ENCODE results near the gene MAP3K14. TPM values are rescaled to one million over a fixed set of nuclear protein-coding genes. Genes with fewer than 3 reads are reported as not detected.

The MAP3K14 gene
- total and polyA plus RNA-seq, 2 donors (not counting 1 experiment from before 2014, with no cell fraction given), result 3.6 to 5.2 TPM

GRCh38 chr17:45257115-45257514, 59.7 kb downstream of the MAP3K14 start:
- DNase-seq (ENCODE audit: low read depth in 2 of 2), result no peak
- no peaks in the 10 kb centered on the region for H3K9me3 ChIP-seq (ENCODE audit: control insufficient read depth, insufficient read depth, low read depth, low read length)
- H3K79me2 ChIP-seq (ENCODE audit: control insufficient read depth, insufficient read depth, low read length), result no peaks in the 10 kb centered on the region
- no peak for TF ChIP-seq CTCF (conservative IDR thresholded peaks at IDR 0.05 in 1 of 2, IDR thresholded peaks at IDR 0.05 in 1 of 2; ENCODE audit: low read depth in 1 of 2, low read length in 2 of 2)
- no peak for TF ChIP-seq EZH2 (IDR thresholded peaks at IDR 0.05; ENCODE audit: low read length, missing control alignments)
- no peak overlapping the region for H3K4me3 ChIP-seq (replicated peaks in 1 of 4; ENCODE audit: control extremely low read depth in 1 of 4, insufficient read depth in 1 of 4, low read depth in 3 of 4, low read length in 4 of 4)
- peaks cover 10% of the 10 kb centered on the region for H3K27me3 ChIP-seq (ENCODE audit: control insufficient read depth, insufficient read depth, low read length)
- H3K27ac ChIP-seq (ENCODE audit: insufficient read depth, low read length), result no peak overlapping the region
- peaks cover under 1% of the 10 kb centered on the region for H3K4me1 ChIP-seq (ENCODE audit: control insufficient read depth, extremely low read depth, insufficient read depth, low read length)
- H3K4me2 ChIP-seq (ENCODE audit: extremely low read depth, insufficient read depth, low read length), result no peak overlapping the region
- H3K9ac ChIP-seq (ENCODE audit: insufficient read depth, low read length), result no peak overlapping the region
- no peak overlapping the region for H2AFZ ChIP-seq (ENCODE audit: low read length)
- H4K20me1 ChIP-seq (ENCODE audit: control insufficient read depth, extremely low read depth, insufficient read depth, low read length), result no peaks in the 10 kb centered on the region
- H3K36me3 ChIP-seq (ENCODE audit: control insufficient read depth, insufficient read depth, low read length), result no peaks in the 10 kb centered on the region

DNA sequence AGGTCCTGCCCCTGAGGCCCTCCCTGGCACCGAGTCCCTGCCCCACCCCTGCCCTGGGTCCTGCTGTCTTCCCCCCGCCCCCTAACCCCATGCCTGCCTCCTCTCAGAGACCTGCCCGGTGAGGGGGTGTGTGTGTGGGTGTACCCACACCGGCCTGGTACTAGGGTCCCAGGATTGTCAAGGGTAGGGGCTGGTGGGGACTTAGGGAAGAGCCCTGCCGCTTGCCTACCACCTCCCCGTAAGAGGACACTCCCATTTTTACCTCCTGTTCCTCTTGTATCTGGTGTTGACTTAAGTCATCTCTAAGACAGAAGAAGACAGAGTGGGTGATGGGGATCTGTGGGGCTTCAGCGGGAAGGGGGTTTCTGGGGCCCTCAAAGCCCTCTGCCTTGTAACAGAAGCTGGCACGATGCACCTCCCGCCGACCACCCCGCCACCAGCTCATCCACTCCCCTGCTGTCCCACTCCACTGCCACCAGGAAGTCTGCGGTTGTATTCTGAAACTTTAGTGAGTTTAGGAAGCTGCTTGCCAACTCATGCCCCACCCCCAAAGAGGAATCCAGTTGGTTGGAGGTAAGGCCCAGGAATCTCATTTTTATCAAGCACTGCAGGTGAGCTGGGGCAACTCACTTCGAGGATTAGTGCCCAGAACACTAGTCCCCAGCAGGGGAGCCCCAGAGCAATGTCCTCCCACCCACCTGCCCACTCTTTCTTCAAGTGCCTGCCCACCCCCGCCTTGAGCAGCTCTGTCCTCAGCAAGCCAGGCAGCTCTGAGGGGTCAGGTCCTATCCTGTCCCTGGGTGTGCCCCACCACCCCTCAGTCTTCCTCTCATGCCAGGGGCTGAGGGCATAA, 60.5 kb downstream of the MAP3K14 start:
- no peaks in the 10 kb centered on the region for H3K79me2 ChIP-seq (ENCODE audit: control insufficient read depth, insufficient read depth, low read length)
- TF ChIP-seq EZH2 (IDR thresholded peaks at IDR 0.05; ENCODE audit: low read length, missing control alignments) (no peak), CTCF (conservative IDR thresholded peaks at IDR 0.05 in 1 of 2, IDR thresholded peaks at IDR 0.05 in 1 of 2; ENCODE audit: low read depth in 1 of 2, low read length in 2 of 2) (no peak)

GRCh38 chr17:45255358-45255757, 61.5 kb downstream of the MAP3K14 start:
- no peaks in the 10 kb centered on the region for H3K4me1 ChIP-seq (ENCODE audit: control insufficient read depth, extremely low read depth, insufficient read depth, low read length)
- no peak overlapping the region for H3K4me3 ChIP-seq (replicated peaks in 1 of 4; ENCODE audit: control extremely low read depth in 1 of 4, insufficient read depth in 1 of 4, low read depth in 3 of 4, low read length in 4 of 4)
- no peaks in the 10 kb centered on the region for H3K9me3 ChIP-seq (ENCODE audit: control insufficient read depth, insufficient read depth, low read depth, low read length)
- H4K20me1 ChIP-seq (ENCODE audit: control insufficient read depth, extremely low read depth, insufficient read depth, low read length), result no peaks in the 10 kb centered on the region
- H3K9ac ChIP-seq (ENCODE audit: insufficient read depth, low read length), result no peak overlapping the region
- TF ChIP-seq EZH2 (IDR thresholded peaks at IDR 0.05; ENCODE audit: low read length, missing control alignments) (no peak), CTCF (conservative IDR thresholded peaks at IDR 0.05 in 1 of 2, IDR thresholded peaks at IDR 0.05 in 1 of 2; ENCODE audit: low read depth in 1 of 2, low read length in 2 of 2) (no peak)
- peaks cover 9% of the 10 kb centered on the region for H3K27me3 ChIP-seq (ENCODE audit: control insufficient read depth, insufficient read depth, low read length)
- H3K79me2 ChIP-seq (ENCODE audit: control insufficient read depth, insufficient read depth, low read length), result no peaks in the 10 kb centered on the region
- H2AFZ ChIP-seq (ENCODE audit: low read length), result no peak overlapping the region
- no peak for DNase-seq (ENCODE audit: low read depth in 2 of 2)
- no peak overlapping the region for H3K27ac ChIP-seq (ENCODE audit: insufficient read depth, low read length)
- H3K36me3 ChIP-seq (ENCODE audit: control insufficient read depth, insufficient read depth, low read length), result no peaks in the 10 kb centered on the region
- H3K4me2 ChIP-seq (ENCODE audit: extremely low read depth, insufficient read depth, low read length), result no peak overlapping the region

More for the DNA sequence above, 60.5 kb downstream of the MAP3K14 start:
- no peaks in the 10 kb centered on the region for H3K36me3 ChIP-seq (ENCODE audit: control insufficient read depth, insufficient read depth, low read length)
- no peak overlapping the region for H3K9ac ChIP-seq (ENCODE audit: insufficient read depth, low read length)
- H3K27ac ChIP-seq (ENCODE audit: insufficient read depth, low read length), result no peak overlapping the region
- H4K20me1 ChIP-seq (ENCODE audit: control insufficient read depth, extremely low read depth, insufficient read depth, low read length), result no peaks in the 10 kb centered on the region
- no peaks in the 10 kb centered on the region for H3K4me1 ChIP-seq (ENCODE audit: control insufficient read depth, extremely low read depth, insufficient read depth, low read length)
- no peak overlapping the region for H3K4me3 ChIP-seq (replicated peaks in 1 of 4; ENCODE audit: control extremely low read depth in 1 of 4, insufficient read depth in 1 of 4, low read depth in 3 of 4, low read length in 4 of 4)
- no peak for DNase-seq (ENCODE audit: low read depth in 2 of 2)
- no peak overlapping the region for H2AFZ ChIP-seq (ENCODE audit: low read length)
- H3K4me2 ChIP-seq (ENCODE audit: extremely low read depth, insufficient read depth, low read length), result no peak overlapping the region
- H3K9me3 ChIP-seq (ENCODE audit: control insufficient read depth, insufficient read depth, low read depth, low read length), result no peaks in the 10 kb centered on the region
- H3K27me3 ChIP-seq (ENCODE audit: control insufficient read depth, insufficient read depth, low read length), result peaks cover 10% of the 10 kb centered on the region
